HUDEP-2 (cell line): ENCODE data around the gene SEMA4G.
"Not testable (repeated sequence)": the region's sequence is repeated elsewhere in the genome, so short reads cannot be mapped to it uniquely, and the experiment has no call there.

Source experiments
- DNase-seq, 76 experiments: peaks; one replicate each; lab custom pipeline; 2025; ENCODE audit not compliant: unreplicated experiment in 76 of 76; lab: John Stamatoyannopoulos, UW

SEMA4G gene

DNA sequence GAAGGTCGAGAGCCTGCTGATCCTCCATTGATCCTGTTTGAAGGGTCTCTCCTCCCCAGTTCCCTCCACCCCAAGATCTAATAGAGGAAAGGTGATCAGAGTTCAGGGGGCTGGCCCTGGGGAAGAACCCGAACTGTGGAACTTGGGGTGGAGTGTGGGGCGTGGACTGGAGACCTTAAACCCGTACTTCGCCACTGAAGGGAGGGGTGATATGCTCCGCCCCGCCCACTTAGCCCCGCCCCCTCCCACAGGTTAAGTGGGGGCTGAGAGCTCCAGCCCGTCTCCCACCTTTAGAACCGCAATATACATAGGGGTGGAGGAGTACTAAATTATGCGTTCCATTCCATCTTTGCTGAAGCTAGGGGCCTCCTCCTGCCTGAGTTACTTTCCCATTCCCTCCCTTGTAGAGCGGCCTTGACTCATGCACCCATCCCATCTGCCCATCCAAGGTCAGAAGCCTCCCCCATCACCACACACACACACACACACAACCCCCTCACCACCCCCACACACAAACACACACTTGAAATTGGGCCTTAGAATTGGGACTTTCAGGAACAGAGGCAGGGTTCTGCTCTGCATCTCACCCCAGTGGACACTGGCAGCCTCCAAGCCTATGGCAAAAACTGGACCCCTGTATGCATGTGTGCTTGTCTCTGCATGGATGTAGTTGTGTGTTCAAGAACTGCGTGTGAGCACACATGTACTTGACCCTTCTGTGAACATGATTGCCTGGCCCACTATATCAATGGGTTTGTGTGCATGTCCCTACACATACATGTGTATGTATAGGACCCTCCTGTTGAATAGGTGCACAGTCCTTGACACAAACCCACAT is 991 bp downstream of the SEMA4G start:
- peak in 15 of 76 experiments; percentile 3 to 26 (median 11) for DNase-seq

DNA sequence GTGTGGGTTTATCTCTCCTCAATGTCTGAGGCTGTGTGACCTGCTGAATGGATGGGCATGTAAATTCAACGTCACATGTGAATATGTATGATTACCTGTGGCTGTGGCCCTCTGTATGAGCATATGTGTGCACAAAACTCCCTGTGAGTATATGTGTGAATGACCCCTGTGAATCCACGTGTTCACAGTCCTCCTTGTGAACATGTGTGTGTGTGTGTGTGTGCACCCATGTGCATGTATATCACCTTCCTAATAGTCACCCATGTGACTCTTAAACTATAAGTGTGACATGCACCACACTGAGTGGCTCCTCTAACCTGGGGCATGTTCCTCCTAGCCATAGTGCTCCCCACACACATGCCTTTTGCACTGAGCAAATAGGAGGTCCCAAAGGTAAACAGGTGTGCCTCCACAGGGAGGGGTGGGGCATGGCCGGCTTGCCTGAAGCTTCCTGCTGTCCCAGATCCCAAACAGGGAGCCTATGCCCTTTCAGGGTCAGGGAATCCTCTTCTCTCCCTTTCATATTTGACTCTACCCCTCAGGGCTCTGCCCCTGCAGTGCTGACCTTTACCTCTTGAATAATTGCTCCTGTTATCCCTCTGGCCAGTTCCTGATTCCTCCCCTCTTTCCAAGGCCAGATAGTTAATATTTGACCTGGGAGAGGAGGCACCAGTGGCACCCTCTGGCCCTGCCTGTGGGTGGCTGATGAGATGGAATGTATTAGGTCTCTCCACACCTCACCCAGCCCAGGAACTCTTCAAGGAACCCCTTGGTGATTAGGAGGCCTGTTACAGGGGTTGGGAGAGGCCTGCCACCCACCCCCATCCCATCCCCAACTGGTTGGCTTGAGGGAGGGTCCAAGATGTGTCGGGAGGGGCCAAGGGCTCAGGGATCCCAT is 1.9 kb downstream of the SEMA4G start:
- DNase-seq, result no peak

DNA sequence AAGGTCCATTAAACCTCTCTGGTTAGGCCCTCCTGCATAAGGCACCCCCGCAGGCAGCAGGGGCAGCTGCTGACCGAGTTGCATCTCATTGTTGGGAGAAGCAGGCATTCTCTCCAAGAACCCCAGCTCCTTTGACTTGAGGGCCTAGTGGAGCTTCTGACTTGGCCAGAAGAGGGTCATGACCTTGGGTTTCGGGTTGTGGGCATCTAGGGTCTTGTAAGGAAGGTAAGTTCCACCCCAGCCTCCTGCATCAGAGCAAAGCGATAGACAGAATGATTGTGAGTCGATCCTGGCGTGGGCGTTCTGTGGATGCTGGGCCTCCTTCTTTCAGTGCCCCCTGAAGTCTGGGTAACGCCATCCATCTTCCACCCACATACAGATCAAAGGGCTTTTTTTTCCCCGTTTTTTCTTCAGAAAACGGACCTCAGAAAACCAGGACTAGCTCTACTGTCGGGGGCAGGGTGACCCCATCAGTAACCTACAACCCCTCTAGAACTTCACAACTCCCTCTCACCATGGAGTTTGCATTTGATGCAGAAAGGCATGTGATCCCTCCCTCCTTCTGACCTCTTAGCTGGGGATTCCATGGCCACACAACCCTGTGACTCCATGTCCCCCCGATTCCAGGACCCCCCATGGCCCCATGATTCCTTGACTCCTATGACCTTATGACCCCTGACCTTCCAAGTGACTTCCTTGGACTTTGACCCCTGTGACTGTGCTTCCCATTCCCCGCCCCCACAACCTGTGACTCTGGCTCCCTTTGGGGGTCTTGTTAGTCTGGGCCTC is 3.0 kb downstream of the SEMA4G start:
- no peak for DNase-seq

DNA sequence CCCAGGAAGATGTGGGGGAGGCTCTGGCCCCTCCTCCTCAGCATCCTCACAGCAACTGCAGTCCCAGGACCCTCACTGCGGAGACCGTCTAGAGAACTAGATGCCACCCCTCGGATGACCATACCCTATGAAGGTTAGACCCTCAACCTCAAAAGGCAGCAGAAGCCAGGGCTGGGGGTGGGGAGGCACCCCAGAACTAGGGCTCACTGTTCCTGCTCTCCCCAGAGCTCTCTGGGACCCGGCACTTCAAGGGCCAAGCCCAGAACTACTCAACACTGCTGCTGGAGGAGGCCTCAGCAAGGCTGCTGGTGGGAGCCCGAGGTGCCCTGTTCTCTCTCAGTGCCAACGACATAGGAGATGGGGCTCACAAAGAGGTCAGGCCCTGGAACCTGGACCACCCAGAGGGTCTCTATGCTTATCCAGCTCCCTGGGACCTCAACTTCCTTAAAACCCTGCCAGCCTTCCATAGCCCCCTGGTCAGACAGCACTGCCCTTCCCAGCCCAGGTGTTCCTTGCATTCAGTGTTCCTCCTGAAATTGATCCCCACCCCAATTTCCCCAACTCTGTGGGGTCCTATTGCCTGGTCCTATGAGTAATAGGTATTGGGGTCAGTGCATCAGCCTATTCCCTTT is 3.7 kb downstream of the SEMA4G start:
- DNase-seq, result no peak

DNA sequence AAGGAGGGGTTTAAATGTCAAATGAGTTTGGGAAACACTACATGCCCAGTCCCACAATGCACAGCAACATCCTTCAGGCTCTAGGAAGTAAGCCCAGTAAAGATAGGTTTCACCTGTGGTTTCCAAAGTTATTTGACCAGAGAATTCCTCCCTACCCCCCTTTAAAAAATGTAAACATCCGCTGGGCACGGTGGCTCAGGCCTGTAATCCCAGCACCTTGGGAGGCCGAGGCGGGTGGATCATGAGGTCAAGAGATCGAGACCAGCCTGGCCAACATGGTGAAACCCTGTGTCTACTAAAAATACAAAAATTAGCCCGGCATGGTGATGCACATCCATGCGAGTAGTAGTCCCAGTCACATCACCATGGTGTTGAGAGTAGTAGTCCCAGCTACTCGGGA is 6.1 kb downstream of the SEMA4G start:
- not testable (repeated sequence) for DNase-seq

DNA sequence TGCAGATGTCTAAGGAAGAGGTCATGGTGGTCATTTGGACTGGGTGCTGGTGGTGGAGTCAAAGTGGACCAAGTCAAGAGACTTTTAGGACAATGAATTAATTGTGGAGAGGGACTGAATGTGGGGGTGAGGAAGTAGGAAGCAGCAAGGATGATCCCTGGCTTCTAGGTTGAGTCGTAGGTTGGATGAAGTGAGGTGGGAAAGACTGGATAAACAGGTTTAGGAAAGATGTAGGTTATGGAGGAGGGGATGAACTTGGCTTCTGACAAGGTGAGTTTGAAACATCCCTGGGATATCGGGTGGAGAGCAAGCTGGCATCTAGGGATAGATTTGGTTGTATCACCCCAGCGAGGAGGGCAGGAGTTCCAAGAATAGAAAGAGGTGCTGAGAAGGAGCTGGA is 7.6 kb downstream of the SEMA4G start:
- DNase-seq, result no peak

DNA sequence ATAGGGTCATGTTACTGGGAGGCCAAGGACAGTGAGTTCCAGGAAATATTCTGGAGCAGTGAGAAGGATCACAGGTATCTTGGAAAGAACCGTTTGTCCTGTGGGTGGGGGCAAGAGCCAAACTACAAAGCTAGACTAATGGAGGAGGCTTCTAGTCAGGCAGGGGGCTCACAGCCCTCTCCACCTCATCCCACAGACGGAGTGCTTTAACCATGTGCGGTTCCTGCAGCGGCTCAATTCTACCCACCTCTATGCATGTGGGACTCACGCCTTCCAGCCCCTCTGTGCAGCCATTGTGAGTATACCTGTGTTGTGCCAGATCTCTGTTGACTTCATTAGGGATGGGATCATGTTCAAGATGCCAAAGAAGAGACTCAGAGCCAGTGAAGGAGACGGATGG is 8.1 kb downstream of the SEMA4G start:
- DNase-seq, result no peak

DNA sequence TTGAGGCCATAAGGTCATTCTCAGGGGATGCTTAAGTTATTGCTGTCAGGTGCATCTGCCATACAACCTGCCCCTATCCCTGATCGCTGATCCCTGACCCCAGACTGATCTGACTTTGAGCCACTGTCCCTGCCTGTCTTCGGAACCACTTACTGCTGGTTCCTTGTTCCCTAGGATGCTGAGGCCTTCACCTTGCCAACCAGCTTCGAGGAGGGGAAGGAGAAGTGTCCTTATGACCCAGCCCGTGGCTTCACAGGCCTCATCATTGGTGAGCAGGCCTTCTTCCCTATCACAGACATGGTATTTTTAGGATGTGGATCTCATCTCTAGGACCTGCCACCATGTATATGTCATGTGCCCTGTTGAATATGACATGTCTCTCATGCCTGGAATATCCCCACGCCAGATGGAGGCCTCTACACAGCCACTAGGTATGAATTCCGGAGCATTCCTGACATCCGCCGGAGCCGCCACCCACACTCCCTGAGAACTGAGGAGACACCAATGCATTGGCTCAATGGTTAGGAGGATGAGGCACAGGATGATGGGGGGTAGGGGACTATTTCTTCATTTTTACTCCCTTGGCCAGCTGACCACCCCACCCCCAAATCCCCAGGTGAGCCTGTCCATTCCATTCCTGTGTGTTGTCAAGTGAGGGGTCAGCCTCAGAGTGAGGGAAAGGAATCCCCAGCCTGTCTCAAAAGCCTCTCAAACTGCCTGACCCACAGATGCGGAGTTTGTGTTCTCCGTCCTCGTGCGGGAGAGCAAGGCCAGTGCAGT is 9.0 kb downstream of the SEMA4G start:
- no peak for DNase-seq

DNA sequence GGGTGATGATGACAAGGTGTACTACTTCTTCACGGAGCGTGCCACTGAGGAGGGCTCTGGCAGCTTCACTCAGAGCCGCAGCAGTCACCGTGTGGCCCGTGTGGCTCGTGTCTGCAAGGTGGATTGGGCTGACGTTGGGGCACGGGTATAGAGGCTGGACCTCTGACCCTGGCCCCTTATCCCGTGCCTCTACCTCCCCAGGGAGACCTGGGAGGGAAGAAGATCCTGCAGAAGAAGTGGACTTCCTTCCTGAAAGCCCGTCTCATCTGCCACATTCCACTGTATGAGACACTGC is 9.5 kb downstream of the SEMA4G start:
- no peak for DNase-seq

DNA sequence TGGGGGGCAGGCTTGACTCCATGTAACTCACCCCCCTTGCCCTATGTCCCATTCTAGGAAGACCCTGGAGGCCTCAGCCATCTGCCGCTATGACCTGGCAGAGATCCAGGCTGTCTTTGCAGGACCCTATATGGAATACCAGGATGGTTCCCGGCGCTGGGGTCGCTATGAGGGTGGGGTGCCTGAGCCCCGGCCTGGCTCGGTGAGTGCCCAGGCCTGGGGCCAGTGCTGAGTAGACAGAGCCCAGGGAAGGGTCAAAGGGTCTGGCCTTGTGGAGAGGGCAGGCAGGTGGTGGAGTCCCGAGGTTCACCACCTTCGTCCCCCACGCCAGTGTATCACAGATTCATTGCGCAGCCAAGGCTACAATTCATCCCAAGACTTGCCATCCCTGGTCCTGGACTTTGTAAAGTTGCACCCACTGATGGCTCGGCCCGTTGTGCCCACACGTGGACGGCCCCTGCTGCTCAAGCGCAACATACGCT is 10.5 kb downstream of the SEMA4G start:
- DNase-seq, result no peak

DNA sequence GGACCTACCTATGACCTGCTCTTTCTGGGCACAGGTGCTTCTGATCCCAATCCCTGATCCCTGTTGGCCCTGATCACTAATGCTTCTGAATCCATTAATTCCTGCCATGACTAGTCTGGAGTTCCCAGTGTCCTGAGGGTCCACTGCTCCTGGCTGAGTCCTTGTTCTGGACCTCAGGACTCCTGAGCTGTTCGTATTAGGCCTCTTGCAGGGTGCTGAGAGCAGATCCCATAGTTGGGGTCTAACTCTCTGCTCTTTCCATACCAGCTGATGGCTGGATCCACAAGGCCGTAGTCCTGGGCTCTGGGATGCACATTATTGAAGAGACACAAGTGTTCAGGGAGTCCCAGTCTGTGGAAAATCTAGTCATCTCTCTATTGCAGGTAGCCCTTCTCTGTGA is 11.0 kb downstream of the SEMA4G start:
- DNase-seq, result no peak

DNA sequence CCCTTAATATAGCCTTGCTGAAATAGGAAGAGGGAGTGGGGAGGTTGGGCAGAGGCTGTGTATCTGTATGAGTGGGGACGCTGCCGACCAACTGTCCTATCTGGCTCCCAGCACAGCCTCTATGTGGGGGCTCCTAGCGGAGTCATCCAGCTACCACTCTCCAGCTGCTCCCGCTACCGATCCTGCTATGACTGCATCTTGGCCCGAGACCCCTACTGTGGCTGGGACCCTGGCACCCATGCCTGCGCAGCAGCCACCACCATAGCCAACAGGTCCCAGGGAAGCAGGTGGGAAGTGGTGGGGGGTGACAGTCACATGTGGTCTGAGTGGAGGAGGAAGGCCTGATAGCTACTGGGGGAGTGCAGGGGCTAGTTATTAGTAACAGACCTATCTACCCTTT is 11.4 kb downstream of the SEMA4G start:
- DNase-seq, result no peak

DNA sequence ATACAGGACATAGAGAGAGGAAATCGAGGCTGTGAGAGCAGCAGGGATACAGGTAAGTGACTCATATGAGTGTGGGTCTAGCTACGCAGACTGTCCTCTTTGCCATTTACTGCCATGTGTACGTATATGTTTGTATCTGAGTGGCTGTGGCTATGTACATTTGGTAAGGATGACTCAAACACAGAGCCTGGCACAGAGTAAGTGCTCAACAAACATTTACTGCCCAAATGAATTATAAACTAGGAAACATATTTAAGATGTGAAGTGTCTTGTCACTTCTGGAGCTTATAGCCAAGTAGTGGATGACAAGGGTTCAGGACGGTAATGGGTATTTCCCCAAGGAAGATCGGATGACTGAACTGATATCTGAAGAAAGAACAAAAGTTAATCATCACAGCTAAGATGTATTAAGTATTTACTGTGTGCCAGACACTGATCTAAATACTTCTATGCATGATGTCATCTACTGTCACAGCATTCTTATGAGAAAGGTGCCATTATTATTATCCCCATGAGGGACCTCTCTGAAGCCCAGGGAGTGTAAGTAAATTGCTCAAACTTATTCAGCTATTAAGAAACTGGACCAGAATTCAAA is 12.0 kb downstream of the SEMA4G start:
- DNase-seq, result no peak

DNA sequence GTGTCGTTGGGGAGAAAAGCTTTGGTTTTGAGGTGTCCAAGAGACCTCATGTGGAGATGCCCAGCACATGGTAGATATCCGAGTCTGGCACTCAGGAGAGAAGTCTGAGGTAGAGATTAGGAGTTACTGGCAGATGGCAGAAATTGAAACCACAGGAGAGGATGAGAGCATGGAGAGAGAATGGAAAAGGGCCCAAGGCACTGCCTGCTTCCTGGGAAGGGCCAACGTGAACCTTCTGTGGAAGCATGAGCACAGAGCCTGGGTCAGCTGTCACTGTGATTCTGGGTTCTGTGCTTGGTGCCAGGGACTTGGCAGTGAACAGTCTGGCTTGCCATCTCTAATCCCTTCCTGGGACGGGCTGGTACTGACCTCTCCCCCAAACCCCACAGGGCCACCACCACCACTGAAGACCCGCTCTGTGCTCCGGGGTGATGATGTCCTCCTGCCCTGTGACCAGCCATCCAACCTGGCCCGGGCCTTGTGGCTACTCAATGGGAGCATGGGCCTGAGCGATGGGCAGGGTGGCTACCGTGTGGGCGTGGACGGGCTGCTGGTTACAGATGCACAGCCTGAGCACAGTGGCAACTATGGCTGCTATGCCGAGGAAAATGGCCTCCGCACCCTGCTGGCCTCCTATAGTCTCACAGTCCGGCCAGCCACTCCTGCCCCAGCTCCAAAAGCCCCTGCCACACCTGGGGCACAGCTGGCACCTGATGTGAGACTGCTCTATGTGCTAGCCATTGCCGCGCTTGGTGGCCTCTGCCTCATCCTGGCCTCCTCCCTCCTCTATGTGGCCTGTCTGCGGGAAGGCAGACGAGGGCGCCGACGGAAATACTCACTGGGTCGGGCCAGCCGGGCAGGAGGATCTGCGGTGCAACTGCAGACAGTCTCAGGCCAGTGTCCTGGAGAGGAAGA is 13.9 kb downstream of the SEMA4G start:
- DNase-seq, result no peak

DNA sequence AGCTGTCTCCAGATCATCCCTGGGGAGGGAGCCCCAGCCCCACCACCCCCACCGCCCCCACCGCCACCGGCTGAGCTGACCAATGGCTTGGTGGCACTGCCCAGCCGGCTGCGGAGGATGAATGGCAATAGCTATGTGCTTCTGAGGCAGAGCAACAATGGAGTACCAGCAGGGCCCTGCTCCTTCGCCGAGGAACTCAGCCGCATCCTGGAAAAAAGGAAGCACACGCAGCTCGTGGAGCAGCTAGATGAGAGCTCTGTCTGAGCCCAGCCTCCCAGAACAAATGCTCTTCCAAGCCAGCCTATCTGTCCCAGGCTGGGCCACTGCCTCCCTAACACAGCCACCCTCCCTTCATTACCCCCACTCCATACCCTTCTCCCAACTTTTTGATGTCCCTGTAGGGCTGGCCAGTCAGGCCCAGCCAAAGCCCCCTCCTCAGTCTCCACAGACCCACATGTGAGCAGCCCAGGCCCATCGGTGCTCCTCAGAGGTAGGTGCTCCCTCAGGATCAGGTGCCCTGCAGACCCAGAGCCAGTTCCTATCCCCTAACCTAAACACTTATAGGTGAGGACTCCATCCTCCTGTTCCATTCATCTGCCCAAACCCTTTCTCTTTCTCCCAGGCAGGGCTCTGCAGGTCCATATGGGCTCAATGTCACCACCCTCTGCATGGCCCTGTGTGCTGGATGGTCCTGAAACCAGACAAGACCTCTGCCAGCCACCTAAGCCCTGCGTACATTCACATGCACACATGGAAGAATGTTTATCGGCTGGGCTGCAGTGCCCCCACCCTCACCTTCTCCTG is 14.8 kb downstream of the SEMA4G start:
- DNase-seq, result no peak

DNA sequence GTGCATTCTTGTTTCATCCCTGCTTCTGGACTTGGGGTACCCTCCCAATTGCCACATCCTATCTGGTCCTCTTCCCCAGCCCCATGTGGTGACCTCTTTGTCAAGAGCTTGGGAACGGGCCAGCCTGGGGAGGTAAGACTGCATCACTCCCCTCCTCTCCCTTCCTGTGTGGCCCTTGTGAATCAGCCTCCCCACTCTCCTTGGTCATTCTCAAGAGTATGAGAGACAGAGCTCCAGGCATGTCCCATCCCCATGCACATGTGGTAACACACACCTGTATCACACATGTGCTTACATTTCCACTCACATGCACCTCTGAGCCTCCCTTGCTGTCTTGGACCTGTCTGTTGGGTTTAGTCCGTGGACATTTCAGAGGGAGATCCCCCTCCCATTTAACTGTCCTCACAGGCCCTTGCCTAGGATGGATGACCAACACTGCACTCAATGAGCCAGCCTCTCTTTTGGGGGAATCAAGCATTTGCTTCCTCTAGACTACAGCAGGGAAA is 15.4 kb downstream of the SEMA4G start:
- DNase-seq, result no peak

DNA sequence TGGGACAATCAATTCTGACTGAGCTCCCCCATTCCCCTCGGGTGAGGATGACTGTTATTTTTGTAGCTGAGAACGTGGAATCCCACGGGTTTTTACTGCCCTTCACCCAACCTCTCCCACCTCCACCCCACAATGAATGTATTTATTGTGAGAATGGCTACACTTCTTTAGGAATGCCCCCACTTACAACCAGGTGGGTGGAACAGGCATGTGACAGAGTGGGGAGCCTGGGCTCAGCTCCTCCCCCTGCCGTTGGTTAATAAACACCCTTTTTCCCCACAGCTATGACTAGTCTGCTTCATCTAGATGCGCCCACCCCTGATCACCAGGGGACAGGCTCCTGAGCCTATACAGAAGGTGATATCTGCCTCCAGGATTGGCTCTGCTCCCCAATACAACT is 16.0 kb downstream of the SEMA4G start:
- DNase-seq, result no peak

DNA sequence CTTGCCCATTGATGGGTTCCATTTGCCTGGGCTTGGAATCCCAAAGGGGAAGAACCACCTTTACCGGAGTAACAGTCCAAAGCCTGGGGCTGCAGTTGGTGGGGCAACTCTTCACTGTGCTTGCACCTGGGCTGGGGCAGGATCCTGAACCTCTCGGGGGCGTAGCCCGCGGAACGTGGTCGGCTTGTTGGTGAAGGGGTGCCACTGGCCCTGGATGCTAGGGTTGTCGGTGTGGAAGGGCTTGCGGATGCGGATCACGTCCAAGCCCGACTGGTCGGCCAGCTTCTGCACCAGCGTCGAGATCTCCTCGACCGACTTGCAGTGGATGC is 17.3 kb downstream of the SEMA4G start:
- no peak for DNase-seq
